Nephron progenitor cell (in vitro differentiated cells): ENCODE data around the gene KLF1.
"Not testable (repeated sequence)": the region's sequence is repeated elsewhere in the genome, so short reads cannot be mapped to it uniquely, and the experiment has no call there.

Experiments
- DNase-seq: peaks from one replicate; pipeline ENCODE4 v3.0.0; 2021
- H3K27ac Mint-ChIP-seq: 2 replicates; pipeline ENCODE4 v1.8.0; 2021; ENCODE audit warnings: mild to moderate bottlenecking, moderate library complexity, mixed read lengths
- H3K27me3 Mint-ChIP-seq: 2 replicates; pipeline ENCODE4 v1.8.0; 2021; ENCODE audit warnings: mild to moderate bottlenecking, low read depth, mixed read lengths; ENCODE audit not compliant: poor library complexity
- H3K36me3 Mint-ChIP-seq: 2 replicates; pipeline ENCODE4 v1.8.0; 2021; ENCODE audit warnings: low read depth, mixed read lengths
- H3K4me1 Mint-ChIP-seq: 2 replicates; pipeline ENCODE4 v1.8.0; 2021; ENCODE audit warnings: mixed read lengths
- H3K4me3 Mint-ChIP-seq: 2 replicates; pipeline ENCODE4 v1.8.0; 2021; ENCODE audit warnings: mild to moderate bottlenecking, moderate library complexity, mixed read lengths
- H3K9me3 Mint-ChIP-seq: 2 replicates; pipeline ENCODE4 v1.8.0; 2021; ENCODE audit warnings: mild to moderate bottlenecking, moderate library complexity, mixed read lengths
- TF ChIP-seq, protein P1 (sequence below): fragments of 200-600 bp; sonication (generic); IDR thresholded peaks from 2 replicates; pipeline ENCODE4 v1.5.0; 2021; ENCODE audit warnings: antibody characterized with exemption

Gene KLF1

GRCh38 chr19:12930002-12930645, 43.1 kb upstream of the KLF1 start:
- Mint-ChIP-seq H3K36me3 (peaks cover 36% of the 10 kb centered on the region), H3K4me3 (no peak overlapping the region), H3K27me3 (no peaks in the 10 kb centered on the region), H3K9me3 (no peaks in the 10 kb centered on the region), H3K27ac (no peak overlapping the region), H3K4me1 (peaks cover 22% of the 10 kb centered on the region)
- TF ChIP-seq, protein P1, sequence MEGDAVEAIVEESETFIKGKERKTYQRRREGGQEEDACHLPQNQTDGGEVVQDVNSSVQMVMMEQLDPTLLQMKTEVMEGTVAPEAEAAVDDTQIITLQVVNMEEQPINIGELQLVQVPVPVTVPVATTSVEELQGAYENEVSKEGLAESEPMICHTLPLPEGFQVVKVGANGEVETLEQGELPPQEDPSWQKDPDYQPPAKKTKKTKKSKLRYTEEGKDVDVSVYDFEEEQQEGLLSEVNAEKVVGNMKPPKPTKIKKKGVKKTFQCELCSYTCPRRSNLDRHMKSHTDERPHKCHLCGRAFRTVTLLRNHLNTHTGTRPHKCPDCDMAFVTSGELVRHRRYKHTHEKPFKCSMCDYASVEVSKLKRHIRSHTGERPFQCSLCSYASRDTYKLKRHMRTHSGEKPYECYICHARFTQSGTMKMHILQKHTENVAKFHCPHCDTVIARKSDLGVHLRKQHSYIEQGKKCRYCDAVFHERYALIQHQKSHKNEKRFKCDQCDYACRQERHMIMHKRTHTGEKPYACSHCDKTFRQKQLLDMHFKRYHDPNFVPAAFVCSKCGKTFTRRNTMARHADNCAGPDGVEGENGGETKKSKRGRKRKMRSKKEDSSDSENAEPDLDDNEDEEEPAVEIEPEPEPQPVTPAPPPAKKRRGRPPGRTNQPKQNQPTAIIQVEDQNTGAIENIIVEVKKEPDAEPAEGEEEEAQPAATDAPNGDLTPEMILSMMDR: no peak
- DNase-seq: no peak

DNA sequence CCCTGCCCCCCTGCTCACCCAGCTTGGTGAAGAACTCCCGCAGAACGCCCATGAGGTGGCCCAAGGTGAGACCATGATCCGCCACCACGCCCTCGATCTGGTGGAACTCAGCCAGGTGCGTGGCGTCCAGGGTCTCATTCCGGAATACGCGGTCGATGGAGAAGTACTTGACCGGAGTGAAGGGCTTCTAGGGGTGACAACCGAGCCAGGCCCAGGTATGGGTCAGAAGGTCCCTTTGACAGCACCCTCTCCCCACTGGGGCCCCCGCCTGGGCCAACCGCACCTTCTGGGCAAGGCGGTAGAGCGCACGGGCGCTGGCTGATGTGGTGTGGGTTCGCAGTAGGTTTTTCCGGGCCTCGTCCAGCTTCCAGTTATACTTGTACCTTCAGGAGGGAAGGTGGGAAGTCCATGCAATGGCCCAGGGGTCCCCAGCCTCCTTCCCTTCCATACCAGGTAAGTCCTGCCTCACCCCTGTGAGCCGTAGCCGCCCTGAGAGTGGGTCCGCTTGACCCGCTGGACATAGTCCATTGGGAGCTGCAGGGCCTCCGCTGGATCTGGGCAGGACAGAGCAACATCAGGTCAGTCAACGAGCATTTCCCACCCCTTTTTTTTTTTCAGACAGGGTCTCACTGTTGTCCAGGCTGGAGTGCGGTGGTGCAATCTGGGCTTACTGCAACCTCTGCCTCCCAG, 37.8 kb upstream of the KLF1 start:
- DNase-seq: no peak
- no peaks in the 10 kb centered on the region for H3K4me1 Mint-ChIP-seq
- H3K27me3 Mint-ChIP-seq: peaks cover 3% of the 10 kb centered on the region
- TF ChIP-seq, protein P1: no peak
- H3K27ac Mint-ChIP-seq: no peak overlapping the region
- peaks cover 71% of the 10 kb centered on the region for H3K36me3 Mint-ChIP-seq
- H3K9me3 Mint-ChIP-seq: no peaks in the 10 kb centered on the region
- no peak overlapping the region for H3K4me3 Mint-ChIP-seq

DNA sequence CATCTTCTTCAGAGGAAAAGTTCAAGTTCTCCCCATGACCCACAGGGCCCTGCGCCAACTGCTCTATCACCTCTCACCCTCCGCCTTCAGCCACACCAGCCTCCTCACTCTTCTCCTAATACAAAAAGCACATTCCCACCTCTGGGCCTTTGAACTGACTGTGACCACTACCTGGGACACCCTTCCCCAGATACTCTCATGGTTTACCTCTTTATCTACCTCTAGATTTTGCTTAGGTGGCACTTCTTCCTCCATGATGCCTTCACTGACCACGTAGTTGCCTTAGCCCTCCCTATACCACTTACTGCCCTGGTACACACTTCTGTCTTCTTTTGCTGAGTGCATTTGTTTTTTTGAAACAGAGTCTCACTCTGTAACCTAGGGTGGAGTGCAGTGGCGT, 36.0 kb upstream of the KLF1 start:
- Mint-ChIP-seq H3K4me3 (no peak overlapping the region), H3K9me3 (peaks cover 8% of the 10 kb centered on the region), H3K4me1 (no peaks in the 10 kb centered on the region), H3K27ac (no peak overlapping the region), H3K27me3 (peaks cover 9% of the 10 kb centered on the region), H3K36me3 (peaks cover 54% of the 10 kb centered on the region)
- TF ChIP-seq, protein P1: no peak
- no peak for DNase-seq

GRCh38 chr19:12921047-12921446, 34.0 kb upstream of the KLF1 start:
- Mint-ChIP-seq H3K4me1 (no peaks in the 10 kb centered on the region), H3K4me3 (no peak overlapping the region), H3K27me3 (peaks cover 9% of the 10 kb centered on the region), H3K9me3 (peaks cover 8% of the 10 kb centered on the region), H3K36me3 (peaks cover 43% of the 10 kb centered on the region), H3K27ac (peak overlapping the region; percentile 48)
- DNase-seq: no peak
- TF ChIP-seq, protein P1: no peak

- Mint-ChIP-seq H3K4me1 (peaks cover 11% of the 10 kb centered on the region), H3K4me3 (no peak overlapping the region), H3K9me3 (peaks cover 8% of the 10 kb centered on the region), H3K27ac (no peak overlapping the region), H3K36me3 (peaks cover 24% of the 10 kb centered on the region), H3K27me3 (peaks cover 12% of the 10 kb centered on the region)
- TF ChIP-seq, protein P1: no peak
- DNase-seq: no peak
These were observed 31.3 kb upstream of the KLF1 start for GRCh38 chr19:12918253-12918652.

- not testable (repeated sequence) for H3K9me3 Mint-ChIP-seq, H3K4me3 Mint-ChIP-seq, H3K27ac Mint-ChIP-seq, H3K36me3 Mint-ChIP-seq, DNase-seq
- peaks cover 12% of the 10 kb centered on the region for H3K27me3 Mint-ChIP-seq
- peaks cover 24% of the 10 kb centered on the region for H3K4me1 Mint-ChIP-seq
These were observed 28.9 kb upstream of the KLF1 start for GRCh38 chr19:12915860-12916259.
